Caco-2 (cell line): ENCODE data around the gene PRRG1. TPM values are rescaled to one million over a fixed set of nuclear protein-coding genes. Genes with fewer than 3 reads are reported as not detected.
"Not testable (repeated sequence)": the region's sequence is repeated elsewhere in the genome, so short reads cannot be mapped to it uniquely, and the experiment has no call there.

Source experiments
- BruUV-seq: library from RNA; stranded (reverse); fragments of 400-500 nt; replicated peaks from 2 replicates; lab custom pipeline; 2021; lab: Mats Ljungman, UMichigan
- CTCF ChIA-PET: fragments of 300-600 bp; sonication (Branson Sonifier 250); formaldehyde crosslinking; loops from one replicate; lab custom pipeline; 2022; ENCODE audit warnings: antibody characterized with exemption; lab: Charles Lee
- POLR2A ChIA-PET: fragments of 300-600 bp; sonication (Branson Sonifier 250); formaldehyde crosslinking; loops from one replicate; lab custom pipeline; 2022; ENCODE audit warnings: antibody characterized with exemption; lab: Charles Lee
- DNase-seq, 2 experiments: peaks; one replicate each; pipeline versions ENCODE4 v3.0.0 to v3.0.0-alpha.2; 2020 to 2022
- H3K27me3 ChIP-seq: replicated peaks from 2 replicates; pipeline ENCODE4 v1.6.0; 2011; ENCODE audit warnings: low read length; ENCODE audit not compliant: control insufficient read depth, insufficient read depth
- H3K36me3 ChIP-seq: 2 replicates; pipeline ENCODE4 v1.5.1; 2011; ENCODE audit warnings: low read length; ENCODE audit not compliant: control insufficient read depth, insufficient read depth
- H3K4me1 ChIP-seq: fragments of 250-450 bp; sonication (Bioruptor Pico); 2 replicates; pipeline ENCODE4 v1.5.1; 2020; ENCODE audit warnings: mild to moderate bottlenecking
- H3K4me3 ChIP-seq: 2 replicates; pipeline ENCODE4 v1.5.1; 2011; ENCODE audit warnings: low read depth, mild to moderate bottlenecking, control low read depth, low read length
- H3K9me3 ChIP-seq: fragments of 250-450 bp; sonication (Bioruptor Pico); 2 replicates; pipeline ENCODE4 v1.5.1; 2020; ENCODE audit warnings: mild to moderate bottlenecking, moderate library complexity
- H3K27ac Mint-ChIP-seq: one replicate; pipeline ENCODE4 v1.8.0; 2022; ENCODE audit warnings: mixed read lengths; ENCODE audit not compliant: unreplicated experiment
- H3K27me3 Mint-ChIP-seq: one replicate; pipeline ENCODE4 v1.8.0; 2022; ENCODE audit warnings: mixed read lengths; ENCODE audit not compliant: insufficient read depth, unreplicated experiment
- H3K36me3 Mint-ChIP-seq: one replicate; pipeline ENCODE4 v1.8.0; 2022; ENCODE audit warnings: mild to moderate bottlenecking, mixed read lengths; ENCODE audit not compliant: insufficient read depth, unreplicated experiment
- H3K4me1 Mint-ChIP-seq: one replicate; pipeline ENCODE4 v1.8.0; 2022; ENCODE audit warnings: low read depth, mixed read lengths; ENCODE audit not compliant: unreplicated experiment
- H3K4me3 Mint-ChIP-seq: one replicate; pipeline ENCODE4 v1.8.0; 2022; ENCODE audit warnings: mild to moderate bottlenecking, moderate library complexity, mixed read lengths; ENCODE audit not compliant: unreplicated experiment
- H3K9me3 Mint-ChIP-seq: one replicate; pipeline ENCODE4 v1.8.0; 2022; ENCODE audit warnings: mixed read lengths; ENCODE audit not compliant: unreplicated experiment
- CTCF ChIP-seq, 2 experiments: fragments of 200-600 bp in 1 of 2; IDR thresholded peaks; 1 replicate in 1 of 2; 2 replicates in 1 of 2; pipeline versions ENCODE4 v1.5.1 to v1.8.0; 2011 to 2022; ENCODE audit warnings: antibody characterized with exemption in 1 of 2, control low read depth in 1 of 2, inconsistent platforms in 1 of 2, low read depth in 1 of 2, low read length in 1 of 2, mild to moderate bottlenecking in 1 of 2, moderate library complexity in 1 of 2; ENCODE audit not compliant: insufficient read depth in 1 of 2, severe bottlenecking in 1 of 2, unreplicated experiment in 1 of 2
- intact Hi-C: fragments of 100-400 bp; cut with micrococcal nuclease; formaldehyde crosslinking; loops from one replicate; pipeline ENCODE4 v1.10.0; 2022; ENCODE audit not compliant: unreplicated experiment
- total RNA-seq: library from RNA; stranded (reverse); gene quantifications from 2 replicates; pipeline ENCODE4 v1.2.3, GENCODE V29; 2022

PRRG1 gene
- total RNA-seq, 1 experiment from 2014 or later = 14.0 TPM

- Mint-ChIP-seq H3K36me3 (no peaks in the 10 kb centered on the region), H3K4me3 (no peak overlapping the region), H3K27ac (no peak overlapping the region), H3K27me3 (no peaks in the 10 kb centered on the region), H3K9me3 (no peaks in the 10 kb centered on the region), H3K4me1 (no peaks in the 10 kb centered on the region)
- ChIA-PET CTCF (no interaction called here), POLR2A (no interaction called here)
- H3K4me3 ChIP-seq = no peak overlapping the region
- no peaks in the 10 kb centered on the region for H3K9me3 ChIP-seq
- H3K27me3 ChIP-seq = no peaks in the 10 kb centered on the region
- no peaks in the 10 kb centered on the region for H3K36me3 ChIP-seq
- intact Hi-C loops = no loop called here
- no peak for DNase-seq
- no peaks in the 10 kb centered on the region for H3K4me1 ChIP-seq
- no TSS peak for BruUV-seq
- no peak for TF ChIP-seq CTCF (IDR thresholded peaks at IDR 0.05; ENCODE audit: insufficient read depth in 1 of 2, low read depth in 1 of 2, low read length in 1 of 2, severe bottlenecking in 1 of 2, unreplicated experiment in 1 of 2)
Observed at GRCh38 chrX:37491686-37492085, 142.5 kb downstream of the PRRG1 start.

- BruUV-seq, H3K27me3 Mint-ChIP-seq, H3K4me1 Mint-ChIP-seq, H3K9me3 Mint-ChIP-seq, H3K9me3 ChIP-seq, H3K27ac Mint-ChIP-seq, intact Hi-C loops, H3K36me3 Mint-ChIP-seq, H3K4me3 Mint-ChIP-seq, H3K4me3 ChIP-seq, H3K36me3 ChIP-seq, H3K4me1 ChIP-seq, POLR2A ChIA-PET, H3K27me3 ChIP-seq: not testable (repeated sequence)
- TF ChIP-seq CTCF (IDR thresholded peaks at IDR 0.05; ENCODE audit: insufficient read depth in 1 of 2, low read depth in 1 of 2, low read length in 1 of 2, severe bottlenecking in 1 of 2, unreplicated experiment in 1 of 2) = peak; percentile 14 to 25
- CTCF ChIA-PET = interaction anchor here (0.7 kb wide), 1 partner anchor 329 kb away, joined by 3 read pairs; no protein-coding TSS in a partner anchor
- DNase-seq = peak in 1 of 2 experiments; percentile 5
Observed at GRCh38 chrX:37495760-37496159, 146.6 kb downstream of the PRRG1 start.

- H3K27me3 Mint-ChIP-seq, intact Hi-C loops, BruUV-seq: not testable (repeated sequence)
Observed at GRCh38 chrX:37497126-37497525, 148.0 kb downstream of the PRRG1 start.

GRCh38 chrX:37498323-37498722, 149.2 kb downstream of the PRRG1 start:
- not testable (repeated sequence) for H3K36me3 Mint-ChIP-seq

More at GRCh38 chrX:37497126-37497525, 148.0 kb downstream of the PRRG1 start:
- H3K36me3 ChIP-seq, H3K4me3 Mint-ChIP-seq, POLR2A ChIA-PET, H3K27me3 ChIP-seq, H3K9me3 ChIP-seq, H3K4me1 Mint-ChIP-seq, H3K9me3 Mint-ChIP-seq, H3K27ac Mint-ChIP-seq, H3K36me3 Mint-ChIP-seq, H3K4me3 ChIP-seq, H3K4me1 ChIP-seq, CTCF ChIA-PET, DNase-seq: not testable (repeated sequence)

GRCh38 chrX:37499649-37500048, 150.5 kb downstream of the PRRG1 start:
- H3K9me3 ChIP-seq, H3K27ac Mint-ChIP-seq, POLR2A ChIA-PET, intact Hi-C loops, H3K27me3 Mint-ChIP-seq, H3K4me1 ChIP-seq, H3K4me3 Mint-ChIP-seq, H3K36me3 Mint-ChIP-seq, H3K36me3 ChIP-seq, H3K4me3 ChIP-seq, BruUV-seq, H3K4me1 Mint-ChIP-seq, H3K27me3 ChIP-seq, CTCF ChIA-PET, H3K9me3 Mint-ChIP-seq, DNase-seq: not testable (repeated sequence)

More at GRCh38 chrX:37498323-37498722, 149.2 kb downstream of the PRRG1 start:
- H3K4me3 Mint-ChIP-seq, H3K9me3 ChIP-seq, CTCF ChIA-PET, H3K4me3 ChIP-seq, H3K4me1 ChIP-seq, POLR2A ChIA-PET, DNase-seq, BruUV-seq, H3K27ac Mint-ChIP-seq, H3K4me1 Mint-ChIP-seq, H3K36me3 ChIP-seq, H3K27me3 ChIP-seq, H3K27me3 Mint-ChIP-seq, H3K9me3 Mint-ChIP-seq, intact Hi-C loops: not testable (repeated sequence)
